Progenitor cell of endocrine pancreas (in vitro differentiated cells): ENCODE results near the gene STK39. TPM values are rescaled to one million over a fixed set of nuclear protein-coding genes. Genes with fewer than 3 reads are reported as not detected.
A peak's percentile ranks its signal among the peaks of the same experiment; 100 is the strongest.

Experiments
- DNase-seq: peaks from one replicate; pipeline ENCODE4 v3.0.0; 2021; ENCODE audit warnings: low spot score; ENCODE audit not compliant: unreplicated experiment
- H3K27ac Mint-ChIP-seq: 2 replicates; pipeline ENCODE4 v1.8.0; 2021; ENCODE audit warnings: mild to moderate bottlenecking, moderate library complexity, mixed read lengths
- H3K27me3 Mint-ChIP-seq: 2 replicates; pipeline ENCODE4 v1.8.0; 2021; ENCODE audit warnings: mixed read lengths
- H3K36me3 Mint-ChIP-seq: 2 replicates; pipeline ENCODE4 v1.8.0; 2022; ENCODE audit warnings: mixed read lengths; ENCODE audit not compliant: insufficient read depth
- H3K4me1 Mint-ChIP-seq: 2 replicates; pipeline ENCODE4 v1.8.0; 2021; ENCODE audit warnings: low read depth, mixed read lengths
- H3K4me3 Mint-ChIP-seq: 2 replicates; pipeline ENCODE4 v1.8.0; 2021; ENCODE audit warnings: low read depth, mild to moderate bottlenecking, moderate library complexity, mixed read lengths
- H3K9me3 Mint-ChIP-seq: 2 replicates; pipeline ENCODE4 v1.8.0; 2021; ENCODE audit warnings: low read depth, mixed read lengths
- total RNA-seq: library from RNA; stranded (reverse); gene quantifications from 2 replicates; pipeline ENCODE4 v1.2.1, GENCODE V29; 2021
- TF ChIP-seq, protein P1 (sequence below): fragments of 200-600 bp; sonication (generic); IDR thresholded peaks from one replicate; pipeline ENCODE4 v1.5.0; 2021; ENCODE audit warnings: antibody characterized with exemption, mild to moderate bottlenecking; ENCODE audit not compliant: unreplicated experiment

Gene STK39
- total RNA-seq, 1 donor from 2014 or later = 22.9 TPM

GRCh38 chr2:168252976-168253375 is 5.6 kb upstream of the STK39 start:
- Mint-ChIP-seq H3K4me3 (no peak overlapping the region), H3K36me3 (no peaks in the 10 kb centered on the region), H3K27ac (no peak overlapping the region), H3K4me1 (peaks cover 9% of the 10 kb centered on the region), H3K9me3 (no peaks in the 10 kb centered on the region), H3K27me3 (no peaks in the 10 kb centered on the region)
- TF ChIP-seq, protein P1, sequence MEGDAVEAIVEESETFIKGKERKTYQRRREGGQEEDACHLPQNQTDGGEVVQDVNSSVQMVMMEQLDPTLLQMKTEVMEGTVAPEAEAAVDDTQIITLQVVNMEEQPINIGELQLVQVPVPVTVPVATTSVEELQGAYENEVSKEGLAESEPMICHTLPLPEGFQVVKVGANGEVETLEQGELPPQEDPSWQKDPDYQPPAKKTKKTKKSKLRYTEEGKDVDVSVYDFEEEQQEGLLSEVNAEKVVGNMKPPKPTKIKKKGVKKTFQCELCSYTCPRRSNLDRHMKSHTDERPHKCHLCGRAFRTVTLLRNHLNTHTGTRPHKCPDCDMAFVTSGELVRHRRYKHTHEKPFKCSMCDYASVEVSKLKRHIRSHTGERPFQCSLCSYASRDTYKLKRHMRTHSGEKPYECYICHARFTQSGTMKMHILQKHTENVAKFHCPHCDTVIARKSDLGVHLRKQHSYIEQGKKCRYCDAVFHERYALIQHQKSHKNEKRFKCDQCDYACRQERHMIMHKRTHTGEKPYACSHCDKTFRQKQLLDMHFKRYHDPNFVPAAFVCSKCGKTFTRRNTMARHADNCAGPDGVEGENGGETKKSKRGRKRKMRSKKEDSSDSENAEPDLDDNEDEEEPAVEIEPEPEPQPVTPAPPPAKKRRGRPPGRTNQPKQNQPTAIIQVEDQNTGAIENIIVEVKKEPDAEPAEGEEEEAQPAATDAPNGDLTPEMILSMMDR = no peak
- no peak for DNase-seq

DNA sequence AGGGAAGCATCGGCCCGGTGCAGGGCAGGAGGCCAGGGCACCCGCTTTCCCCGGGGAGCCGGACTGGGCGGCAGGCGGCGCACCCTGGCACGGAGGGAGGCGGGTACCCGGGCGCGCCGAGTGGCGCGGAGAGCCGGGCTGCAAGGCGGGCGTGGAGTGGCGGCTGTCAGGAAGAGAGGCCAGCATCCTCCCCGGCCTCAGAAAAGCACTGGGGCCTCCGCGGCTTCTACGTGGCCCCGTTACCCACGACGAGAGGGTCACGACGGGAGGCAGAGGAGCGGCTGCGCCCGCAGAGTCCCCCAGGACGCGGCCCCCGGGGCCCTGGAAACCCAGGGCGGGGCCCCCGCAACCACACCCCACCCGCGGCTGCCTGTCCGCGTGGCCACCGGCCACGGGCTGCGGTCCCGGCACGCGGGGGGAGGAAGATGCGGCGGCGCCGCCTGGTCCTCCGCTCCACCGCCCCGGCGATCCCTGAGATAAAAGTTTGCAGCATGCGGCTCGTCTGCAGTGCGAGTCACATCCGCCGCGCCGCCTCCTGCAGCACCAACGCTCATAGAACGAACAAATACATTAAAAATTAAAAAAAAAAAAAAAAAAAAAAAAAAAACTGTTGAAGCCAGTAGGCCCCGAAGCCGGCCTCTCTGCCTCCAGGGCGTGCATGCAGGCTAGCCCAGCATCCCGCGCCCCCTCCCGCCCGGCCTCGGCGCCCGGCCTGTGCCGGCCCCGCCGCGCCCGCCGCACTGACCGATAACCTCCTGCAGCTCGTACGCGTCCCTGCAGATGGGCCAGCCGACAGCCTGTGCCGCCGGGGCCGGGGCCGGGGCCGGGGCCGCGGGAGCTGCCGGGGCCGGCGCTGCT is 683 bp downstream of the STK39 start:
- no peaks in the 10 kb centered on the region for H3K36me3 Mint-ChIP-seq
- H3K4me3 Mint-ChIP-seq = peak overlapping the region; percentile 86
- peaks cover 30% of the 10 kb centered on the region for H3K4me1 Mint-ChIP-seq
- H3K9me3 Mint-ChIP-seq = no peaks in the 10 kb centered on the region
- TF ChIP-seq, protein P1 = peak; percentile 26
- H3K27ac Mint-ChIP-seq = peak overlapping the region; percentile 94
- peak; percentile 54 for DNase-seq
- H3K27me3 Mint-ChIP-seq = no peaks in the 10 kb centered on the region

DNA sequence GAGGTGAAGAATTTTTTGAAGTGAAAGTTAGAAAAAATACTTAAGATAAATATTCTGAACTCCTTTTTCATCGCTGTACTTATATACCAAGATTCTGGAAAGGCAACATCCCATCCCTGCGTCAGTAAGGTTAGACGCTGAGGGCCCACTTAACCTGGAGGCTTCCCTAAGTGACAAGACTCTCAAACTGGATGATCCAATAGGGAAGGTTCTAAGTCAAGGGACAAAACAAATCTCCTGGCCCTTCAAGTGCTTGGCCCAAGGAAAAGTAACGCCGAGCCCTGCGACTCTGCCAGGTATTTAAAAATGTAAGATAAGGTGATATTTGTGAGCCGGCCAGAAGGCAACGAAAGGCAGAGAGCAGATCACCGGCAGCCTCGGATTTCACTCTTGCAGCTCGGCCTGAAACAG is 1.3 kb downstream of the STK39 start:
- Mint-ChIP-seq H3K4me1 (peaks cover 30% of the 10 kb centered on the region), H3K27me3 (no peaks in the 10 kb centered on the region), H3K9me3 (no peaks in the 10 kb centered on the region), H3K4me3 (peak overlapping the region; percentile 86), H3K27ac (peak overlapping the region; percentile 94), H3K36me3 (no peaks in the 10 kb centered on the region)
- no peak for DNase-seq
- TF ChIP-seq, protein P1 = no peak

DNA sequence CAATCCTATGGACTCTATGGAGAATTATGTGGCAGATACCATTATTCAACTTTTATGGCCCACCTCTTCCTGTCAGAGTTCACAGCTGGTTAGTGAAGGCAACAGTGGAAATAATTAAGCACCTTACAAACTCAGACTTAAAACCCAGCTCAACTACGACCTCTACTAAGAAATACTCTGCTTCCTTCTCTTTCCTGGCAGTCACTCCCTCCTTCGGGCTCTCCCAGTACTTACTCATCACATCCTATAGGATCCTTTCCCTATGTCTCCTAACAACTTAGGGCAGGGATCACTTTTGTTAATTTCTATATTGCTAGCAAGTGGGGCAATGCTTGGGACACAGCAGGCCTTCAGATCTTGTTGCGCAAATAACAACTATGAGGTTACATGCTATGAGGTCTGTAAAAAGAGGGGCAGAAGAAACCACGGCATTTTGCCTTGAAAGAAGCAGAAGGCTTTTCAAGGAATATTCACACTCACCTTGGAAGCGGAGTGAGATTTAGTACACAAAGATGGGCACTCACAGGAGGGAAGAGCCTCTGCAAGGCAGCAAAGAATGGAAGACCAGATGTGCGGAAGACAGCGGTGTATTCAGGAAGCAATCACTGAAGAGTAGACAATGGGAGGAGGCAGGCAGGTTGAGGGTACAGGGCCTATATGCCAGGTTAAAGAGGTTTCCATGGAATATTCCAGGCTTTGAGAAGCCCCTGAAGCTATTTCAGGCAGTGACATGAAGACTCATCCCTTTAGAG is 2.1 kb downstream of the STK39 start:
- Mint-ChIP-seq H3K4me3 (peak overlapping the region; percentile 58), H3K27me3 (no peaks in the 10 kb centered on the region), H3K27ac (peak overlapping the region; percentile 1), H3K9me3 (no peaks in the 10 kb centered on the region), H3K4me1 (peaks cover 30% of the 10 kb centered on the region), H3K36me3 (no peaks in the 10 kb centered on the region)
- TF ChIP-seq, protein P1 = no peak
- DNase-seq = no peak

DNA sequence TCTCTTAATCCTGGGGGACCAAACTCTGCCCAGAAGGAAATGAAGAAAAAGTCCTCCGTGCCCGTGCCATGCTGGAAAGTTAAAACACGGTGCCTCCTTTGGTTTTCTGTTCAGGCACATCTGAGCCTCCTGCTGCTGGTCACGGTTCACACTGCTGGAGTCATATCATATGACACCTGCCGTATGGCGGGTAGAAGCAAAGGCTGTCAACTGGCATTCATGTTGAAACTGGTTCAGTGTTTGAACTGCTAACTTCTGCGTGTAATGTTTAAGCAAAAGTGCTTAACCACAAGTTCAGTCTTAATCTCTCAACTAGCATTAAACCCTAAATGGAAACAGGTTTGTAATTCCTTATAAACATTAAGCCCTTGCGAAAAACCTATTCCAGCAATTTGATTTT is 3.1 kb downstream of the STK39 start:
- Mint-ChIP-seq H3K27me3 (no peaks in the 10 kb centered on the region), H3K4me3 (no peak overlapping the region), H3K36me3 (no peaks in the 10 kb centered on the region), H3K9me3 (no peaks in the 10 kb centered on the region), H3K27ac (no peak overlapping the region), H3K4me1 (peaks cover 30% of the 10 kb centered on the region)
- TF ChIP-seq, protein P1 = no peak
- DNase-seq = no peak
